Activated T-helper 2 cell treated with anti-CD3 and anti-CD28 coated beads, Interferon-gamma antibody, Interleukin-2, Interleukin-4, amounts not matched to agents 10 μg/mL and 5 μg/mL and 100 μg/mL, durations not matched to agents 14 hours and 24 hours and 36 hours (primary cell): ENCODE measurements around the gene TBC1D30. TPM values are rescaled to one million over a fixed set of nuclear protein-coding genes. Genes with fewer than 3 reads are reported as not detected.

Experiments used
- DNase-seq: peaks from one replicate; pipeline ENCODE4 v3.0.0; 2021; ENCODE audit warnings: low spot score
- H3K27ac Mint-ChIP-seq: one replicate; pipeline ENCODE4 v1.8.0; 2021; ENCODE audit warnings: mixed read lengths
- H3K27me3 Mint-ChIP-seq: one replicate; pipeline ENCODE4 v1.8.0; 2021; ENCODE audit warnings: low read depth, mixed read lengths
- H3K36me3 Mint-ChIP-seq: one replicate; pipeline ENCODE4 v1.8.0; 2021; ENCODE audit warnings: low read depth, mixed read lengths
- H3K4me1 Mint-ChIP-seq: one replicate; pipeline ENCODE4 v1.8.0; 2021; ENCODE audit warnings: low read depth, mixed read lengths
- H3K4me3 Mint-ChIP-seq: one replicate; pipeline ENCODE4 v1.8.0; 2021; ENCODE audit warnings: low read depth, mild to moderate bottlenecking, moderate library complexity, mixed read lengths
- H3K9me3 Mint-ChIP-seq: one replicate; pipeline ENCODE4 v1.8.0; 2021; ENCODE audit warnings: mixed read lengths
- intact Hi-C: fragments of 100-400 bp; cut with micrococcal nuclease; formaldehyde crosslinking; loops from one replicate; pipeline ENCODE4 v1.15.1; 2023
- total RNA-seq: library from RNA; stranded (reverse); gene quantifications from 2 replicates; pipeline ENCODE4 v1.2.3, GENCODE V29; 2022

Gene TBC1D30
- total RNA-seq, 1 donor from 2014 or later, result 0.84 TPM

DNA sequence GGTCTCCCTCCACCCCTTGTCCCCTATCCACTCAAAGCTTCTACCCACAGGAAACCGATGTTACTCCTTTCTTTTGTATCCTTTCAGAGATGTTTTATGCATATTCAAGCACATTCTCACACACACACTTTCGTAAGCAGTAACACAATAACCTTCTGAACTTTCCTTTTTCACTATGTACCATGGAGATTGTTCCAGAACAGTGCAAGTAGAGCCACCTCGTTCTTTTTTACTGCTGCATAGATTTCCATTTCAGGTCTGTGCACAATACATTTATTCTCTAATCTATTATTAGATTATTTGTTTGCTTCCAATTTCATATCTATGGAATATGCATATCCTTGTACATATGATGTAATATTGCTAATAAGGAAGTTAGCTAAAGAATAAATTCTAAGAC lies 60.3 kb downstream of the TBC1D30 start:
- H3K27ac Mint-ChIP-seq, result no peak overlapping the region
- no peak for DNase-seq
- H3K36me3 Mint-ChIP-seq, result no peaks in the 10 kb centered on the region
- no peaks in the 10 kb centered on the region for H3K9me3 Mint-ChIP-seq
- H3K27me3 Mint-ChIP-seq, result no peaks in the 10 kb centered on the region
- H3K4me3 Mint-ChIP-seq, result no peak overlapping the region
- H3K4me1 Mint-ChIP-seq, result peaks cover 10% of the 10 kb centered on the region
- intact Hi-C loops, result loop anchor here (5.0 kb wide), 1 partner anchor 87 kb away; no protein-coding TSS in a partner anchor

DNA sequence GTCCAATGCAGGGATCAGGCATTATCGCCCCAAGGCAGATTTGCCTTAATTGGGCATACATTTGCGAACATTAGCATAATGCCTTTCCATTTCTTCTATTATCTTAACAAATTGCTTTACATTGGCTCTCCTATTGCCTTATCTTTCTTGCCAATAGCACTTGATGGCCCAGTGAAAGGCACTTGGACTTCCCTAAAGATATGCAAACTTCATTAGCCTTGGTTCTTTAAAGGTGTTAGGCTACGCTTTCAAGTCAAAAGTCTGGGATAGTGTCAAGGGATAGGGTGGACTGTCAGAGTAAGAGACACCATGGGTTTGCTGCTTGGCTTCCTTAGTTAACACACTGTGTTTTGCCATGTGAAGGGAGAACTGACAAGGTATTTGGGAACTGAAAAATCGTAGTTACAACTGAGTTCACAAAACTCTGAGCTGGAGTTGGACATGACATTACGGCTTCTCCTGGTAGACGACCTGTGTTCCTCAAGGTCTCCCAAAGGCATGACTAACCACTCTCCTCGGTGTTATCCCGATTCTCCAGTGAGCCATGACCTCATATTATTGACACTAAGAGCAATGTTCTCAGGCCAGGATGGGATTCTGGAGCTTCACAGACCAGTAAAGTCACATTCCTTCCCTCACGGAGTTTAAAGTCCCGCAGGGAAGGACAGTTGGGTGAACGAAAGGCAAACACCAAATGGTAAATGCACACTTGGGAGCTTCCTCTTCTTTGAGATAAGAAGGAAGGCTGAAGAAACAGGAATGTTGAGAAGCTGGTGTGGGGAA lies 65.2 kb downstream of the TBC1D30 start:
- H3K36me3 Mint-ChIP-seq, result no peaks in the 10 kb centered on the region
- intact Hi-C loops, result loop anchor here (2.0 to 10.0 kb wide), 5 partner anchors 92 to 1218 kb away; partner anchors contain the start of gene WIF1
- no peaks in the 10 kb centered on the region for H3K9me3 Mint-ChIP-seq
- peaks cover 10% of the 10 kb centered on the region for H3K27me3 Mint-ChIP-seq
- H3K27ac Mint-ChIP-seq, result no peak overlapping the region
- no peak overlapping the region for H3K4me3 Mint-ChIP-seq
- peaks cover 8% of the 10 kb centered on the region for H3K4me1 Mint-ChIP-seq
- DNase-seq, result no peak

DNA sequence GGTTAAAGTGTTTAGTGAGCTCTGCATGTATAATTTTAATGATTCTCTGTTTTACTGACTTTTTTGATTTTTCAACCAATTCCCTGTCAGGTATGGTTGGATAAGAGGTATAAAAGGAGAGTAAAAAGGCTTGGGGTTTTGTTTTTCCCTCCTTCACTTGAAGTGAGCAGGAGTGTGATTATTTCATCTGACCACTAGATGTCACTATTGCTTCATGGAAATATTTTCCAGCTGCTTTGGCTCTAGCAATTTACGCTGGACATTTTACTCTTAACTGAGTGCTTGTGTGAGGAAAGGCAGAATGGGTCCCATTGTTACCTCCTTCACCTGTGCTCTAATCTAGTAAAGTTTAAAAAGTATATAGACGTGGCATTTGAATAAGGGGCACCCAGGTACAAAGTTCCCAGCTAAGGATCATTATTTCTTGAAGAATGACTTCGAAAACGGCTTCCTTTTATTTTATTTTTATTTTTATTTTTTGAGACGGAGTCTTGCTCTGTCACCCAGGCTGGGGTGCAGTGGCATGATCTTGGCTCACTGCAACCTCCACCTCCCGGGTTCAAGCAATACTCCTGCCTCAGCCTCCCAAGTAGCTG lies 66.5 kb downstream of the TBC1D30 start:
- no peak for DNase-seq
- Mint-ChIP-seq H3K4me3 (no peak overlapping the region), H3K27me3 (peaks cover 10% of the 10 kb centered on the region), H3K36me3 (no peaks in the 10 kb centered on the region), H3K4me1 (peaks cover 7% of the 10 kb centered on the region), H3K27ac (no peak overlapping the region), H3K9me3 (no peaks in the 10 kb centered on the region)
- intact Hi-C loops, result loop anchor here (1.0 to 10.0 kb wide), 5 partner anchors 216 to 1216 kb away; partner anchors contain the start of gene WIF1

DNA sequence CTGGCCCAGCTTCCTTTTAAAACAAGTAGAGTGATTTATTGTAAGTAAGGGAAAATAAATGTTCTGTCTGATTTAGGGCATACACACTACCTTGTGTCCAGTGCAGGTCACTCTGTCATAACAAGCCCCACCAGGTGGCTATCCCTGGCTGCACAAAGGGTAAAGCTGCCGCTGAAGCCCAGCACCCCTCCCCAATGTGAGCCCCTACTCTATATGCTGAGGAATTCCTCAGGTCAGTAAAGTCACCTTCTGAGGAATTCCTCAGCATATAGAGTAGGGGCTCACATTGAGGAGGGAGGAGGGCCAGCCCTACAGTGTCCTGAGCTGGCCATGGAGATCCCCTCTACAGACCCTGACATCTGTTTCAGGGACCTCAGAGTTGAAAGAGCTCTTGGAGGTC lies 67.2 kb downstream of the TBC1D30 start:
- Mint-ChIP-seq H3K9me3 (no peaks in the 10 kb centered on the region), H3K27me3 (peaks cover 10% of the 10 kb centered on the region), H3K36me3 (no peaks in the 10 kb centered on the region), H3K4me3 (no peak overlapping the region), H3K27ac (no peak overlapping the region), H3K4me1 (peaks cover 3% of the 10 kb centered on the region)
- DNase-seq, result no peak
- intact Hi-C loops, result loop anchor here (1.0 to 10.0 kb wide), 5 partner anchors 216 to 1216 kb away; partner anchors contain the start of gene WIF1

DNA sequence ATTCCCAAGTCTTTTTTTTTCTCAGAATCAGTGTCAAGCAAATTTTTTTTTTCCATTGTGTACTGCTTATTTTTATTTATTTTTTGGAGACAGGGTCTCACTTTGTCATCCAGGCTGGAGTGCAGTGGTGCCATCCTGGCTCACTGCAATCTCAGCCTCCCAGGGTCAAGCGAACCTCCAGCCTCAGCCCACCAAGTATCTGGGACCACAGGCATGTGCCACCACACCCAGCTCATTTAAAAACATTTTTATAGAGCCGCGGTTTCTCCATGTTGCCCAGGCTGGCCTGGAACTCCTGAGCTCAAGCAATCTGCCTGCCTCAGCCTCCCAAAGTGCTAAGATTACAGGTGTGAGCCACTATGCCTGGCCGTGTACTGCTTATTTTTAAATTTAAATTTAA lies 68.1 kb downstream of the TBC1D30 start:
- H3K27me3 Mint-ChIP-seq, result peaks cover 10% of the 10 kb centered on the region
- no peaks in the 10 kb centered on the region for H3K9me3 Mint-ChIP-seq
- no peak overlapping the region for H3K4me3 Mint-ChIP-seq
- no peak for DNase-seq
- no peak overlapping the region for H3K27ac Mint-ChIP-seq
- peaks cover 3% of the 10 kb centered on the region for H3K4me1 Mint-ChIP-seq
- intact Hi-C loops, result loop anchor here (5.0 to 10.0 kb wide), 3 partner anchors 230 to 1215 kb away; partner anchors contain the start of gene WIF1
- H3K36me3 Mint-ChIP-seq, result no peaks in the 10 kb centered on the region

DNA sequence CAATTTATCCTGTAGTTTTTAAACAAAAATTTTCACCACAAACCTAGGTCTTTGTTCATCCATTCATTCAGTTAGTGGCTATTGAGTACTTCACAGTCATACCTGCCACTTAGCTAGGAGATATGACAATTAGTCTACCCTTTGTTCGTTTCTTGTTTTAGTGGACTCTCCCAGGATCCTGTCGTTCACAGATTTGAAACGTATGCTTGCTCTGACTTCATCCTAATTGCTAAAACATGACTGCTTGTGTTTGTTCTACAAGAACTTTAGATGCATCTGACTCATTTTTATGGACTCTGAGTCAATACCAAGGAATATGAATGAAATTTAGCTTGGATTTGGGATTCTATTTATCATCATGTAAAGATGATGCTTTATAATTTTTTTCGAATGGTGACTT lies 69.5 kb downstream of the TBC1D30 start:
- Mint-ChIP-seq H3K9me3 (no peaks in the 10 kb centered on the region), H3K27ac (no peak overlapping the region), H3K27me3 (peaks cover 10% of the 10 kb centered on the region), H3K4me3 (no peak overlapping the region), H3K4me1 (peaks cover 3% of the 10 kb centered on the region), H3K36me3 (no peaks in the 10 kb centered on the region)
- intact Hi-C loops, result loop anchor here (5.0 to 10.0 kb wide), 3 partner anchors 228 to 1213 kb away; partner anchors contain the start of gene WIF1
- no peak for DNase-seq

DNA sequence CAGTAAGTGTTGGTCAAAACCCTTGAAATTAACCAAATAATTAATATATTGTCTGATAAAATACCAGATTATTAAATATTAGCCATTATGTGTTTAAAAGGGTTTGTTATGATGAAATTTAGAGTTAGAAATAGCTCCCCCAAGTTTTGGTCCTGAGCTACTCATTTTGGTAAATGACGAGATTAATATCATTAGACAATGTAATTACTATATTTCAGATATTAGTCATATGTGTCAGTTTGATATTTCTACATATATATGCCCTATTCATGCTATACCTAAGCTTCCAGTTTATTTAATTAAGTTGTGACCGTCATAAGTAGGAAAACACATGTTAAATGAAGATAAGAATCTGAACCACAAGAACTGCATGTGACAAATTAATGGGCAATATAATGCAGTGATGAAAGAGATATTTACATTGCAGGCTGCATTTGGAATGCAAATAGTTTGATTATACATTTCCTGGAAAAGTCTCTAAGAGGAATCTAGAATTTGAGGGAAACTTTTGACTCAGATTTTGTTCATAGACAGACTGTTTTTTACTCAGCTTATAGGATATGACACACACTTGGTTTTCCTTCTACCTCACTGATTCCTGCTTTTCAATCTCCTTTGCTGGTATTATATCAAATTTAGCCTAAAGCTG lies 70.5 kb downstream of the TBC1D30 start:
- Mint-ChIP-seq H3K36me3 (no peaks in the 10 kb centered on the region), H3K9me3 (no peaks in the 10 kb centered on the region), H3K4me1 (peaks cover 3% of the 10 kb centered on the region)

DNA sequence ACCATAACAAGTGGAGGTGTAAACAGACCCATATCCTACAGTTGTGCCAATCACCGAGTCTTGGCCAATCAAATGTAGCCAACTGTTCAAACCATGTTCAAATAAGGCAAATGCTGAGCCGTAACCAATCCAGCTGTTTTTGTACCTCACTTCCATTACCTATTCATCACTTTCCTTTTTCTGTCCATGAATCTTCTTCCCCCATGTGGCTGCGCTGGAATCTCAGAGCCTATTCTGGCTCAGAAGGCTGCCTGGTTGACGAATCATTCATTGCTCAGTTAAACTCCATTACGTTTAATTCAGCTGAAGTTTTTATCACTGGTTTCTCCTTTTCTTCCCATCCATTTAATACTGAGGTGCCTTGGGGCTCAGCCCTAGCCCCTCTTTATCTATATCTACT lies 71.1 kb downstream of the TBC1D30 start:
- Mint-ChIP-seq H3K9me3 (no peaks in the 10 kb centered on the region), H3K27me3 (peaks cover 7% of the 10 kb centered on the region), H3K27ac (no peak overlapping the region), H3K36me3 (no peaks in the 10 kb centered on the region), H3K4me3 (no peak overlapping the region), H3K4me1 (peaks cover 3% of the 10 kb centered on the region)
- DNase-seq, result no peak
- intact Hi-C loops, result loop anchor here (10.0 kb wide), 1 partner anchor 789 kb away; no protein-coding TSS in a partner anchor

More for the DNA sequence above, 70.5 kb downstream of the TBC1D30 start:
- Mint-ChIP-seq H3K27me3 (peaks cover 10% of the 10 kb centered on the region), H3K4me3 (no peak overlapping the region), H3K27ac (no peak overlapping the region)
- intact Hi-C loops, result loop anchor here (5.0 to 10.0 kb wide), 3 partner anchors 227 to 1212 kb away; partner anchors contain the start of gene WIF1
- no peak for DNase-seq

DNA sequence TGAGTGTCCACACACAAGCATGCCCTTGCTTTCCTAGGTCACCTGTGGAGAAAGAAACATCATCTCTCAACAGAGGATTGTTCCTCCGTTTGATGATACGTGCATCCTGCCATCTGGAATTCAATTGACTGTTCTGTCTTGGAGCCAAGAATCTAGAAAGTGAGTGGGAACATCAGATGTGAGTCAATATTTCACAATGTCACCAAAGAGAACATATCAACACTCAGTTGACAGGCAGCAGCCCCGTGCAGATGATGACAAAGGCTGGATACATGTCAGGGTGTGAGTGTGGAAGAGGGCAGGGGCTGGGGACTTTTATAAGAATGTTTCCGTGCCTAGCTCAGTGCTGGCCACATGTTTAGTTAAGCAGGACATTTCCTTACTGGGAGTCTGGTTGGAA lies 76.1 kb downstream of the TBC1D30 start:
- intact Hi-C loops, result no loop called here
- no peak for DNase-seq
- no peak overlapping the region for H3K27ac Mint-ChIP-seq
- H3K9me3 Mint-ChIP-seq, result no peaks in the 10 kb centered on the region
- no peaks in the 10 kb centered on the region for H3K4me1 Mint-ChIP-seq
- H3K27me3 Mint-ChIP-seq, result peaks cover 1% of the 10 kb centered on the region
- no peaks in the 10 kb centered on the region for H3K36me3 Mint-ChIP-seq
- no peak overlapping the region for H3K4me3 Mint-ChIP-seq

DNA sequence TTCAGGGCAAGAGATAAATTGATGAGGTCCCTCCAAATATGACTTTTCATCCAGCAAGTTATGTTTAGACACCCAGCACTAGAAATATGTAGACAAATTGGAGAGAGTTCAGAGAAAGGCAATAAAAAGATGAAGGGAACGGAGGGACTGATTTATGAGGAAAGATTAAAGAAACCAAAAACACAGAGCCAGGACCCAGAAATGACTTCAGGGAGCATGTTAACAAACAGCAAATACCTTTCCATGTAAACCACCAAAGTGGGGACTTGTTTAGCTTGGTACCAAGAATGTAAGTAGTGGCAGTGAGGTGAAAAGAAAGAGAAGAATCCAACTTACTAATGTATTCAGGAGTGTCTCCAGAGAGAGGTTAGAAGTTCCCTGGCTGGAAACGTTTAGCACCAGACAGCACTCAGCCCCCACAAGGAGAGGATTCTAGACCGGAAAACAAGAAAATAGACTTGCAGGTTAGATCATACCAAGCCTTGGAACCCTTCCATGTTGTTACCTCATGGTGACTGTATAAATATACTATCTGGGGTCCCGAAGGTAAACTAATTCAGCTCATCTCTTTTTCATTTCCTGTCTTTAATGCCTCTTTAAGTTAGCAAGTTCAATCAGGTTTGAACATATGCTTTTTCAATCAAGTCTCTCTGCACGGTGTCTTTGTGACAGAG lies 79.2 kb downstream of the TBC1D30 start:
- DNase-seq, result no peak
- H3K27me3 Mint-ChIP-seq, result peaks cover 1% of the 10 kb centered on the region
- H3K36me3 Mint-ChIP-seq, result no peaks in the 10 kb centered on the region
- H3K27ac Mint-ChIP-seq, result no peak overlapping the region
- no peaks in the 10 kb centered on the region for H3K4me1 Mint-ChIP-seq
- no peaks in the 10 kb centered on the region for H3K9me3 Mint-ChIP-seq
- intact Hi-C loops, result no loop called here
- H3K4me3 Mint-ChIP-seq, result no peak overlapping the region

DNA sequence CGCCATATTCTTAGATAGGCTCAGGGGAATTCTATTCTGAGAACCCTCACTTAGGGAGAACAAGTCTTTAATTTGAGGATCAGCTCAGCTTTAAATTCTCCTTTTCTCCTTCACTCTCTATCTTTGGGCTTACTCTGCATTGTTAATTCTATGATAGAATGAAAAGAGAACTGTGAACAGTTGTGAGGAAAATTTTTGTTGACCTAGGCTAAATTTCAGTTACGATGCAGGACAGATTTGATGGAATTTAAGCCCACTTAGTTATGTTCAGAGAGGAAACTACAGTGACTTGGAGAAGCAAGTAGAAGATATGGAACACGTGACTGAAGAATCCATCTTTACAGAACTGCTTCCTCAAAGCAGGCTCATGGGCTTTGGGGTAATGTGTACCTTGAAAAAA lies 82.7 kb downstream of the TBC1D30 start:
- Mint-ChIP-seq H3K4me1 (no peaks in the 10 kb centered on the region), H3K27me3 (peaks cover 7% of the 10 kb centered on the region), H3K9me3 (no peaks in the 10 kb centered on the region), H3K36me3 (no peaks in the 10 kb centered on the region), H3K4me3 (no peak overlapping the region), H3K27ac (no peak overlapping the region)
- DNase-seq, result no peak
- intact Hi-C loops, result no loop called here

DNA sequence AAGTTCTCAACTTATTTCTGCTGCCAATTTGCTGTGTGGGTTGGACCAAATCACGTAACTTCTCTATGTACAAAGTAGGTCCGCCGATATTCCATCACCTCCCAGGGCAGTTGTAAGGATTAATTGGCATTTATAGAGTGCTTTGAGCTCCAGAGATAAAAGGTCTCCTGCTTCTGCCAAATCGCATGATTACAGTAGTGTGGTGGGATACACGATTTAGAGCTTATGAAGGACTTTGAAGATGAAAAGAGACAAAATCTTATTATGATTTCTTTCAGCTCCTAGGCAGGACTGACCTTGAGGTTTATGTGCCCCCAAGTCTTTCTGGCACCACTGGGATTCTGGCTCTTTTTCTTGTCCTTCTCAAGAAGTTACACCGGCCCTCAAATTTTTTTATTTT lies 84.7 kb downstream of the TBC1D30 start:
- H3K4me1 Mint-ChIP-seq, result no peaks in the 10 kb centered on the region

More for the DNA sequence above, 84.7 kb downstream of the TBC1D30 start:
- H3K27me3 Mint-ChIP-seq, result peaks cover 10% of the 10 kb centered on the region
- H3K9me3 Mint-ChIP-seq, result no peaks in the 10 kb centered on the region
- DNase-seq, result no peak
- intact Hi-C loops, result no loop called here
- H3K36me3 Mint-ChIP-seq, result no peaks in the 10 kb centered on the region
- H3K4me3 Mint-ChIP-seq, result no peak overlapping the region
- no peak overlapping the region for H3K27ac Mint-ChIP-seq
